HG03066 (cell line): ENCODE results near the gene MAFB.

ENCODE experiments used
- ATAC-seq: cut with Tn5 transposase; IDR thresholded peaks from one replicate; pipeline ENCODE4 v1.9.1; 2021; ENCODE audit warnings: low read depth; ENCODE audit not compliant: unreplicated experiment

Gene MAFB

GRCh38 chr20:40637176-40637575, 51.9 kb downstream of the MAFB start:
- ATAC-seq = no peak

- no peak for ATAC-seq
Observed at GRCh38 chr20:40636486-40636885, 52.5 kb downstream of the MAFB start.

GRCh38 chr20:40635971-40636370, 53.1 kb downstream of the MAFB start:
- ATAC-seq = no peak
